Naive thymus-derived CD8-positive, alpha-beta T cell (primary cell): ENCODE results near the gene SRPX2. TPM values are rescaled to one million over a fixed set of nuclear protein-coding genes. Genes with fewer than 3 reads are reported as not detected.
A peak's percentile ranks its signal among the peaks of the same experiment; 100 is the strongest.

Experiments
- ATAC-seq, 2 donors: fragments of 150-1000 bp; cut with Tn5 transposase in 1 of 2; sonication (Bioruptor Pico), chemical (Tn5 transposase) in 1 of 2; 1 replicate in 1 of 2; 2 replicates in 1 of 2; pipeline ENCODE4 v1.10.0; 2021; ENCODE audit warnings: mild to moderate bottlenecking in 2 of 2, moderate library complexity in 2 of 2
- POLR2A ChIA-PET: fragments of 350-600 bp; sonication (Branson Sonifier 250); formaldehyde crosslinking; loops from one replicate; lab custom pipeline; 2021; ENCODE audit warnings: antibody characterized with exemption; lab: Charles Lee
- DNase-seq, 10 donors: peaks; one replicate each; pipeline versions ENCODE4 v3.0.0 to v3.0.0-alpha.2; 2020 to 2022
- H3K27ac Mint-ChIP-seq, 10 donors: one replicate each; pipeline ENCODE4 v1.8.0; 2020 to 2022; ENCODE audit warnings: mild to moderate bottlenecking in 10 of 10, mixed read lengths in 10 of 10, moderate library complexity in 4 of 10, inconsistent platforms in 1 of 10
- H3K27me3 Mint-ChIP-seq, 5 donors: one replicate each; pipeline ENCODE4 v1.8.0; 2021 to 2022; ENCODE audit warnings: mixed read lengths in 5 of 5
- H3K36me3 Mint-ChIP-seq, 3 donors: one replicate each; pipeline ENCODE4 v1.8.0; 2020 to 2022; ENCODE audit warnings: mixed read lengths in 3 of 3, mild to moderate bottlenecking in 2 of 3, inconsistent platforms in 1 of 3
- H3K4me1 Mint-ChIP-seq, 4 donors: one replicate each; pipeline ENCODE4 v1.8.0; 2021 to 2022; ENCODE audit warnings: mixed read lengths in 4 of 4
- H3K4me3 Mint-ChIP-seq, 10 donors: one replicate each; pipeline ENCODE4 v1.8.0; 2020 to 2022; ENCODE audit warnings: mild to moderate bottlenecking in 10 of 10, mixed read lengths in 10 of 10, moderate library complexity in 6 of 10, inconsistent platforms in 1 of 10
- H3K9me3 Mint-ChIP-seq, 9 donors: one replicate each; pipeline ENCODE4 v1.8.0; 2020 to 2022; ENCODE audit warnings: mixed read lengths in 9 of 9, mild to moderate bottlenecking in 3 of 9, inconsistent platforms in 1 of 9, moderate library complexity in 1 of 9
- polyA plus RNA-seq, 3 donors: library from polyadenylated mRNA; unstranded; fragments of 300-500 nt; fragmentation: Illumina TruSeq; gene quantifications; one replicate each; pipeline ENCODE4 v1.2.3, GENCODE V29; 2021
- total RNA-seq, 8 experiments: library from RNA in 2 of 8; stranded (reverse) in 2 of 8; gene quantifications; one replicate each; pipeline ENCODE4 v1.2.3 and lab custom pipeline; 2021 to 2026

The SRPX2 gene
- total and polyA plus RNA-seq, 5 experiments from 2014 or later: not detected

- H3K4me3 Mint-ChIP-seq: peak within 1 kb of the TSS; percentile 82 to 97 (median 94)
- POLR2A ChIA-PET: no interaction called here
- H3K27me3 Mint-ChIP-seq: peaks cover 0 to 19% (median 13%) of the 10 kb centered on the region in 5 donors
- peaks cover 3 to 11% (median 9%) of the 10 kb centered on the region in 4 donors for H3K4me1 Mint-ChIP-seq
- peak; percentile 99 to 100 for ATAC-seq
- peak within 1 kb of the TSS; percentile 80 to 96 (median 93) for H3K27ac Mint-ChIP-seq
- peaks cover 0 to 8% (median 0%) of the 10 kb centered on the region in 3 donors for H3K36me3 Mint-ChIP-seq
- peaks cover 0 to 12% (median 0%) of the 10 kb centered on the region in 9 donors for H3K9me3 Mint-ChIP-seq
- DNase-seq: peak; percentile 50 to 86 (median 68)
Measured at GRCh38 chrX:100636321-100636991, 7.5 kb upstream of the SRPX2 start, which contains the start of gene TSPAN6. TSS of gene TSPAN6 (minus strand) at chrX:100636806. CDS start at chrX:100636694, 112 bp downstream.

DNA sequence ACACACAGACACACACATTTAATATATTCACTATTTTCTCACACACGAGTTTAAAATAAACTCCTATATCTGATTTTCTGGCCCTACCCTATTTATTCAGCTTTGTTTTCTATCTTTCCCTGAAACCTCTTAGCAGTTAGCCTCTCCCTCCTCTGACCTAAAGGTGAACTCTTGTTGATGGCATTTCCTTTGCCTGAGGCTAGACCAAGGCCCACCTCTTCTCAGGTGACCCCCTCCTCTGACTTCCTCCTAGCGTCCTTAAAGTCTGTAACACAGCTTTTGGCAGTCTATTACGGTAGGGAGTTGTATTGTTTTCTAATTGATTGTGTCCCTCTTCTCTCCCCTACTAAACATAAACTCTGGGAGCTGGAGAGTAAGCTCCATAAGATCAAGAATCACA lies 1.7 kb upstream of the SRPX2 start:
- no peak for ATAC-seq
- peaks cover 0 to 41% (median 26%) of the 10 kb centered on the region in 5 donors for H3K27me3 Mint-ChIP-seq
- no peaks in the 10 kb centered on the region for H3K36me3 Mint-ChIP-seq
- peaks cover 0 to 8% (median 0%) of the 10 kb centered on the region in 9 donors for H3K9me3 Mint-ChIP-seq
- POLR2A ChIA-PET: no interaction called here
- no peak overlapping the region for H3K27ac Mint-ChIP-seq
- no peak for DNase-seq
- H3K4me3 Mint-ChIP-seq: no peak overlapping the region
- H3K4me1 Mint-ChIP-seq: peaks cover 0 to 1% (median 0%) of the 10 kb centered on the region in 4 donors

DNA sequence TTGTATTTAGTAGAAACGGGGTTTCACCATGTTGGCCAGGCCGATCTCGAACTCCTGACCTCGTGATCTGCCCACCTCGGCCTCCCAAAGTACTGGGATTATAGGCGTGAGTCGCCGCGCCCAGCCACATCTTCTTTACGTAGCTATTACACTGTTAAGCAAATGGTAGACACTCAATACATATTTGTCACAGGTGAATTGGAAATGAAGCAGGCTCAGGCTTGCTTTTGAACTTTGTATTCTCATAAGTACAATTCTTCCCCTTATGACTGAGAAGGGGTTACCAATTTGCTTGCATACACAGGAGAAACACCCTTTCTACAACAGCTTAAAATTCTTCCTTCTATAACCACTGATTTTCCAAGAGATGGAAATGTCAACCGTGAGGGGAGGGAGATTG lies 787 bp upstream of the SRPX2 start:
- peaks cover 0 to 8% (median 0%) of the 10 kb centered on the region in 9 donors for H3K9me3 Mint-ChIP-seq
- H3K4me1 Mint-ChIP-seq: no peaks in the 10 kb centered on the region
- ATAC-seq (no peak), DNase-seq (no peak)
- no peak overlapping the region for H3K27ac Mint-ChIP-seq
- peaks cover 0 to 41% (median 26%) of the 10 kb centered on the region in 5 donors for H3K27me3 Mint-ChIP-seq
- no peak overlapping the region for H3K4me3 Mint-ChIP-seq
- POLR2A ChIA-PET: no interaction called here
- no peaks in the 10 kb centered on the region for H3K36me3 Mint-ChIP-seq

DNA sequence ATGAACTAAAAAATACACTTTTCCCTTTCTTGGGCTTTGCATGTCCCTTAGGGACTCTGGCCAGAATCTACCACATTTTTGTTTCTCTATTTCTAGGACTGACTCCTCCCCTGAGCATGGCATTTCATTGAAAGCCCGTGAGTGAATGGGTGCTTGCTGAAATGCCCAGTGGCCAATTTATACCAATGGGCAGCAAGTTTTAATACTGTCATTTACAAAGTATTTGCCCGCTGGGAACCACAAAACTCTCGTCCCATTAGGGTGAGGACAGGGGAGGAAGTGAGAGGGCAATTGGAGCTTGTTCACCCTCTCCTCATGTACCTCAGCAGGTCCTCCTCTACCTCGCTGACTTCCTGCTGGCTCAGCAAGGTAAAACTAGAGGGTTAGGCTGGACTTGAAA lies 1.1 kb downstream of the SRPX2 start:
- Mint-ChIP-seq H3K27ac (no peak overlapping the region), H3K27me3 (peaks cover 0 to 32% (median 22%) of the 10 kb centered on the region in 5 donors), H3K36me3 (no peaks in the 10 kb centered on the region), H3K4me1 (no peaks in the 10 kb centered on the region), H3K9me3 (peaks cover 0 to 8% (median 0%) of the 10 kb centered on the region in 9 donors), H3K4me3 (no peak overlapping the region)
- no peak for ATAC-seq
- DNase-seq: no peak
- POLR2A ChIA-PET: no interaction called here

GRCh38 chrX:100647095-100647494 lies 3.1 kb downstream of the SRPX2 start:
- DNase-seq (no peak), ATAC-seq (no peak)
- Mint-ChIP-seq H3K27me3 (peaks cover 0 to 16% (median 14%) of the 10 kb centered on the region in 5 donors), H3K36me3 (no peaks in the 10 kb centered on the region), H3K4me3 (no peak overlapping the region), H3K9me3 (peaks cover 0 to 2% (median 0%) of the 10 kb centered on the region in 9 donors), H3K27ac (no peak overlapping the region), H3K4me1 (no peaks in the 10 kb centered on the region)
- POLR2A ChIA-PET: no interaction called here

GRCh38 chrX:100647739-100648138 lies 3.7 kb downstream of the SRPX2 start:
- Mint-ChIP-seq H3K27me3 (peaks cover 0 to 16% (median 9%) of the 10 kb centered on the region in 5 donors), H3K4me1 (no peaks in the 10 kb centered on the region), H3K9me3 (peaks cover 0 to 2% (median 0%) of the 10 kb centered on the region in 9 donors), H3K4me3 (no peak overlapping the region), H3K27ac (no peak overlapping the region), H3K36me3 (no peaks in the 10 kb centered on the region)
- POLR2A ChIA-PET: no interaction called here
- ATAC-seq: no peak
- DNase-seq: no peak

GRCh38 chrX:100648458-100649417 lies 4.7 kb downstream of the SRPX2 start:
- H3K36me3 Mint-ChIP-seq: no peaks in the 10 kb centered on the region

GRCh38 chrX:100649550-100650356 lies 5.8 kb downstream of the SRPX2 start:
- Mint-ChIP-seq H3K36me3 (no peaks in the 10 kb centered on the region), H3K27ac (no peak overlapping the region), H3K27me3 (peaks cover 0 to 13% (median 7%) of the 10 kb centered on the region in 5 donors), H3K9me3 (peaks cover 0 to 2% (median 0%) of the 10 kb centered on the region in 9 donors), H3K4me3 (no peak overlapping the region), H3K4me1 (no peaks in the 10 kb centered on the region)
- DNase-seq (no peak), ATAC-seq (no peak)
- POLR2A ChIA-PET: no interaction called here

More at GRCh38 chrX:100648458-100649417, 4.7 kb downstream of the SRPX2 start:
- H3K27ac Mint-ChIP-seq: peak overlapping the region in 1 of 10 donors; percentile 17
- no peaks in the 10 kb centered on the region for H3K4me1 Mint-ChIP-seq
- peaks cover 0 to 2% (median 0%) of the 10 kb centered on the region in 9 donors for H3K9me3 Mint-ChIP-seq
- no peak overlapping the region for H3K4me3 Mint-ChIP-seq
- POLR2A ChIA-PET: no interaction called here
- peaks cover 0 to 16% (median 13%) of the 10 kb centered on the region in 5 donors for H3K27me3 Mint-ChIP-seq
- ATAC-seq: no peak
- no peak for DNase-seq

GRCh38 chrX:100650841-100651240 lies 6.8 kb downstream of the SRPX2 start:
- POLR2A ChIA-PET: no interaction called here

DNA sequence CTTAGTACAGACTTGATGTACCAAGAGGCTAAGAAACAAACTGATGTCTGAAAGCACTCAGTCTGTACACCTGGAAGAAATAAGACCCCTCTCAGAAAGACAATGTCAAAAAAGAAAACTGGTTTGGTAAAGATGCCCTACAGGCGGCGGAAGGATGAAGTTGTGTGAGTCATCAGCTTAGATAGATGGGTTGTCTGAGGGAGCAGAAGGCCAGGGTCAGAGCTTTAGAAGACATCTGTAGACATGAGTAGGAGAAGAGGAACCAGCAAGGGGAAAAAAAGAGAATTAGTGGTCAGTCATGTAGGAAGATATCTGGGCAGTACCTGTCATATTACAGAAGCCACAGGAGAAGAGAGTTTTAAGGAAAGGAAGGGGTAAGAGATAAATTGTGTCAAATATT lies 8.3 kb downstream of the SRPX2 start:
- Mint-ChIP-seq H3K27ac (no peak overlapping the region), H3K9me3 (no peaks in the 10 kb centered on the region), H3K4me3 (no peak overlapping the region), H3K36me3 (no peaks in the 10 kb centered on the region), H3K4me1 (no peaks in the 10 kb centered on the region), H3K27me3 (peaks cover 0 to 6% (median 4%) of the 10 kb centered on the region in 5 donors)
- ATAC-seq (no peak), DNase-seq (no peak)
- POLR2A ChIA-PET: no interaction called here

More at GRCh38 chrX:100650841-100651240, 6.8 kb downstream of the SRPX2 start:
- Mint-ChIP-seq H3K27me3 (peaks cover 0 to 7% (median 4%) of the 10 kb centered on the region in 5 donors), H3K4me3 (no peak overlapping the region), H3K9me3 (peaks cover 0 to 2% (median 0%) of the 10 kb centered on the region in 9 donors), H3K27ac (no peak overlapping the region), H3K36me3 (no peaks in the 10 kb centered on the region), H3K4me1 (no peaks in the 10 kb centered on the region)
- ATAC-seq: no peak
- DNase-seq: no peak

DNA sequence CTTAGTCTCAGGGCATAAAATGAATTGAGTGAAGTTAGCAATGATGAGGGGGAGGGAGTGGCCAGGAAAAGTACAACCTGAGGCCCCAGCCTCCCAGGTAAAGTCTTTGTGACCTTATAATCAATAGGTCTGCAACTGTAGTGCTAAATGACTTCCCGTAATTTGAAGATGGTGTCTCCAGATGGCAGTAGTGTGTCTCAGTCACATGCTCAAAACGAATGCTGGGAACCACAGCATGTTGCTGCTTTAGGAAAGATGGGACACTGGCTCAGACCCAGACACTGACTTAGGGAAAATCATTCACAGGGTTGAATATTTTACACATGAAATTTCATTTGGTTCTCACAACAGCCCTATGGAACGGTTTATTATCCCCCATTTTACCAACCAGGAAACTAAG lies 10.3 kb downstream of the SRPX2 start:
- Mint-ChIP-seq H3K36me3 (no peaks in the 10 kb centered on the region), H3K9me3 (peaks cover 0 to 2% (median 0%) of the 10 kb centered on the region in 9 donors), H3K4me3 (no peak overlapping the region), H3K27ac (no peak overlapping the region), H3K4me1 (no peaks in the 10 kb centered on the region), H3K27me3 (peaks cover 0 to 10% (median 3%) of the 10 kb centered on the region in 5 donors)
- no peak for DNase-seq
- no peak for ATAC-seq
- POLR2A ChIA-PET: no interaction called here

- Mint-ChIP-seq H3K27ac (no peak overlapping the region), H3K36me3 (no peaks in the 10 kb centered on the region), H3K4me3 (no peak overlapping the region), H3K27me3 (peaks cover 3 to 12% (median 8%) of the 10 kb centered on the region in 5 donors), H3K9me3 (peaks cover 0 to 2% (median 0%) of the 10 kb centered on the region in 9 donors), H3K4me1 (no peaks in the 10 kb centered on the region)
- no peak for ATAC-seq
- no peak for DNase-seq
- POLR2A ChIA-PET: no interaction called here
Measured at GRCh38 chrX:100658941-100659381, 15.0 kb downstream of the SRPX2 start.
